Keratinocyte (primary cell): ENCODE data around the gene TMEM31. TPM values are rescaled to one million over a fixed set of nuclear protein-coding genes. Genes with fewer than 3 reads are reported as not detected.

Experiments used
- DNase-seq: peaks from one replicate; pipeline ENCODE4 v3.0.0-alpha.2; 2011; ENCODE audit warnings: low read depth, missing footprints, low spot score
- FAIRE-seq: peaks from 2 replicates; lab custom pipeline; 2011; peaks lifted over from hg19 to GRCh38; lab: Jason Lieb, UNC
- H2AFZ ChIP-seq: 2 replicates; pipeline ENCODE4 v1.6.0; 2012; ENCODE audit warnings: low read length, control low read depth, inconsistent platforms; ENCODE audit not compliant: control insufficient read depth
- H3K27ac ChIP-seq: 2 replicates; pipeline ENCODE4 v1.5.1; 2011; ENCODE audit warnings: low read length; ENCODE audit not compliant: control insufficient read depth, insufficient read depth
- H3K27me3 ChIP-seq: 3 replicates; pipeline ENCODE4 v1.6.0; 2011; ENCODE audit warnings: low read length; ENCODE audit not compliant: control insufficient read depth, insufficient read depth; ENCODE audit errors: extremely low read depth
- H3K36me3 ChIP-seq, 2 experiments: 2 replicates in 1 of 2; 3 replicates in 1 of 2; pipeline ENCODE4 v1.5.1; 2011; ENCODE audit warnings: low read length in 2 of 2, mild to moderate bottlenecking in 1 of 2; ENCODE audit not compliant: control insufficient read depth in 2 of 2, insufficient read depth in 2 of 2; ENCODE audit errors: extremely low read depth in 1 of 2
- H3K4me1 ChIP-seq: 3 replicates; pipeline ENCODE4 v1.5.1; 2011; ENCODE audit warnings: low read length; ENCODE audit not compliant: control insufficient read depth, insufficient read depth; ENCODE audit errors: extremely low read depth
- H3K4me2 ChIP-seq: 3 replicates; pipeline ENCODE4 v1.6.0; 2011; ENCODE audit warnings: low read depth, low read length; ENCODE audit not compliant: control insufficient read depth, insufficient read depth; ENCODE audit errors: extremely low read depth
- H3K4me3 ChIP-seq, 3 experiments: fragments of 200-600 bp in 1 of 3; sonication (generic) in 1 of 3; 2 replicates in 2 of 3; 3 replicates in 1 of 3; pipeline ENCODE4 v1.5.1; 2011 to 2016; ENCODE audit warnings: low read length in 3 of 3, mild to moderate bottlenecking in 3 of 3, control low read depth in 2 of 3, inconsistent platforms in 1 of 3, low read depth in 1 of 3, mixed read lengths in 1 of 3, mixed run types in 1 of 3, moderate library complexity in 1 of 3; ENCODE audit not compliant: control insufficient read depth in 2 of 3, insufficient read depth in 2 of 3; ENCODE audit errors: extremely low read depth in 1 of 3
- H3K79me2 ChIP-seq: 2 replicates; pipeline ENCODE4 v1.6.0; 2012; ENCODE audit warnings: low read length; ENCODE audit not compliant: control insufficient read depth, insufficient read depth
- H3K9ac ChIP-seq: 3 replicates; pipeline ENCODE4 v1.6.0; 2011; ENCODE audit warnings: low read length; ENCODE audit not compliant: control insufficient read depth, insufficient read depth; ENCODE audit errors: extremely low read depth
- H3K9me1 ChIP-seq: 3 replicates; pipeline ENCODE4 v1.6.0; 2011; ENCODE audit warnings: low read length; ENCODE audit not compliant: control insufficient read depth, insufficient read depth; ENCODE audit errors: extremely low read depth
- H3K9me3 ChIP-seq: 2 replicates; pipeline ENCODE4 v1.5.1; 2012; ENCODE audit warnings: low read depth, low read length; ENCODE audit not compliant: control insufficient read depth
- H4K20me1 ChIP-seq: 3 replicates; pipeline ENCODE4 v1.6.0; 2011; ENCODE audit warnings: low read length; ENCODE audit not compliant: control insufficient read depth, insufficient read depth; ENCODE audit errors: extremely low read depth
- CTCF ChIP-seq, 3 experiments: IDR thresholded peaks in 1 of 3; conservative IDR thresholded peaks in 1 of 3; optimal IDR thresholded peaks in 1 of 3; 2 replicates in 2 of 3; 3 replicates in 1 of 3; pipeline versions ENCODE3 to v1.5.1; 2011; ENCODE audit warnings: low read length in 3 of 3, mild to moderate bottlenecking in 3 of 3, moderate library complexity in 2 of 3, control low read depth in 1 of 3, inconsistent platforms in 1 of 3; ENCODE audit not compliant: insufficient read depth in 2 of 3; ENCODE audit errors: extremely low read depth in 1 of 3
- EZH2 ChIP-seq: IDR thresholded peaks from one replicate; pipeline ENCODE4 v1.6.1; 2012; ENCODE audit warnings: inconsistent platforms, mild to moderate bottlenecking, low read length, moderate library complexity
- dilution Hi-C: fragments of 300-500 bp; cut with MboI; formaldehyde crosslinking; loops from one replicate; pipeline ENCODE4 v1.7.0; 2020; ENCODE audit warnings: low sequenced_read_pairs; ENCODE audit not compliant: extremely low pct_ligation_motif_present
- polyA plus RNA-seq, 5 experiments: library from polyadenylated mRNA; depleted of rRNA in 3 of 5; stranded (reverse) in 3 of 5; stranded (forward) in 1 of 5; unstranded in 1 of 5; fragments of >200 nt; gene quantifications; 1 replicate in 1 of 5; 2 replicates in 3 of 5; 3 replicates in 1 of 5; pipeline versions ENCODE4 v1.2.1 to v1.2.3, GENCODE V29; 2011 to 2012; ENCODE audit warnings: missing spikeins in 2 of 5, low read depth in 1 of 5, low replicate concordance in 1 of 5

TMEM31 gene
- polyA plus RNA-seq, 1 donor (not counting 4 experiments of a cell fraction or from before 2014, with no cell fraction given) = not detected

- TF ChIP-seq CTCF (optimal IDR thresholded peaks at IDR 0.05 in 1 of 3, IDR thresholded peaks at IDR 0.05 in 1 of 3, conservative IDR thresholded peaks at IDR 0.05 in 1 of 3; ENCODE audit: extremely low read depth in 1 of 3, insufficient read depth in 2 of 3, low read length in 3 of 3) (no peak), EZH2 (no peak)
These were observed 44.3 kb upstream of the TMEM31 start for GRCh38 chrX:103666202-103667107.

GRCh38 chrX:103669745-103670144 is 41.0 kb upstream of the TMEM31 start:
- H3K4me1 ChIP-seq = no peaks in the 10 kb centered on the region
- H3K27me3 ChIP-seq = peaks cover 5% of the 10 kb centered on the region
- dilution Hi-C loops = no loop called here
- TF ChIP-seq EZH2 (no peak), CTCF (optimal IDR thresholded peaks at IDR 0.05 in 1 of 3, IDR thresholded peaks at IDR 0.05 in 1 of 3, conservative IDR thresholded peaks at IDR 0.05 in 1 of 3; ENCODE audit: extremely low read depth in 1 of 3, insufficient read depth in 2 of 3, low read length in 3 of 3) (no peak)
- no peak overlapping the region for H3K4me2 ChIP-seq
- H3K9me1 ChIP-seq = no peaks in the 10 kb centered on the region
- H3K9me3 ChIP-seq = no peaks in the 10 kb centered on the region
- no peaks in the 10 kb centered on the region for H3K79me2 ChIP-seq
- H4K20me1 ChIP-seq = no peaks in the 10 kb centered on the region
- DNase-seq (no peak), FAIRE-seq (no peak)
- H3K36me3 ChIP-seq = no peaks in the 10 kb centered on the region
- H3K9ac ChIP-seq = no peak overlapping the region
- H2AFZ ChIP-seq = no peak overlapping the region
- H3K4me3 ChIP-seq = no peak overlapping the region
- H3K27ac ChIP-seq = no peak overlapping the region

More at GRCh38 chrX:103666202-103667107, 44.3 kb upstream of the TMEM31 start:
- Histone ChIP-seq H3K79me2 (no peaks in the 10 kb centered on the region), H4K20me1 (no peaks in the 10 kb centered on the region), H3K27me3 (peaks cover 11% of the 10 kb centered on the region), H3K9me3 (no peaks in the 10 kb centered on the region), H3K4me2 (no peak overlapping the region), H3K4me1 (no peaks in the 10 kb centered on the region), H3K36me3 (no peaks in the 10 kb centered on the region), H3K4me3 (no peak overlapping the region), H3K9me1 (no peaks in the 10 kb centered on the region), H3K9ac (no peak overlapping the region), H3K27ac (no peak overlapping the region), H2AFZ (no peak overlapping the region)
- dilution Hi-C loops = no loop called here
- FAIRE-seq = no peak
- DNase-seq = no peak
